ENCODE measurements around the gene MS4A3.
"Not testable (repeated sequence)": the region's sequence is repeated elsewhere in the genome, so short reads cannot be mapped to it uniquely, and the experiment has no call there.

The MS4A3 gene

GRCh38 chr11:60095477-60096120, 39.1 kb downstream of the MS4A3 start:
- no peak for DNase-seq (ENCODE audit: low spot score)

DNA sequence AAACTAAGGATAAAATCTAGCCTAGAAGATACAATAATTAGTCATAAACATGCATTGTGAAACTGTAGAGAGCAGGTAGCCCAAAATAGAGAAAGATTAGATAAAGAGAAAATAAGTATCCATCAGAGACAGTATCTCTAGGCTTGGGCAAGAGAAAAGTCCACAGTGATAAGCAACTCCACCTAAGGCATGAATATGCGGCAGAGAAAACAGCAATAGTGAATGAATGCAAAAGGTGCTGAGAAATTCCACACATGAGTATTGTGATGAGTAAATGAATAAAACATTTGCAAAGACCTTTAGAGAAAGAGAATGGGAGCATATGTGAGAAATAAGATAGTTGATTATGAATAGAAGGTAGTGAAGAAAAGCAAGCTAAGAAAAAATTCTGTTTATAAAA, 40.7 kb downstream of the MS4A3 start:
- no peak for DNase-seq (ENCODE audit: low spot score)

- no peak for DNase-seq (ENCODE audit: low spot score)
Measured at GRCh38 chr11:60098508-60098907, 42.0 kb downstream of the MS4A3 start.

DNA sequence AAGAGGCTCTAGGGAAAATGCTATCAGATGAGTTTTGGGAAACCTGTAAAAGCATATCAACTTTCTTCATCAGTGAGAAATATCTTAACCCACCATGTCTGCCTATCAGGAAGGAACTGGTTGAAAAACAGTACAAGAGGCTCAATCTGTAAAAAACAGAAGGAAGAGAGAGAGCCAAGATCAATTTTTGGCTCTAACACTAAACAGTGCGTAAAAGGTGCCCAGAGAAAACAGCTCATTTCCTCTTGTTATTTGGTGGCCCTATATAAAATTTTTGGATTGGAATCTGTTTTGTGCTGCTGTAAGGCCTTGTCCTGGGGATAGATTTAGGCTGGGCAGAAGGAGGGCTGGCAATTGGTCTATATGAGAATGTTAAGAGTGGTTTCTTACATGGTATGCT, 44.1 kb downstream of the MS4A3 start:
- no peak for DNase-seq (ENCODE audit: low spot score)

DNA sequence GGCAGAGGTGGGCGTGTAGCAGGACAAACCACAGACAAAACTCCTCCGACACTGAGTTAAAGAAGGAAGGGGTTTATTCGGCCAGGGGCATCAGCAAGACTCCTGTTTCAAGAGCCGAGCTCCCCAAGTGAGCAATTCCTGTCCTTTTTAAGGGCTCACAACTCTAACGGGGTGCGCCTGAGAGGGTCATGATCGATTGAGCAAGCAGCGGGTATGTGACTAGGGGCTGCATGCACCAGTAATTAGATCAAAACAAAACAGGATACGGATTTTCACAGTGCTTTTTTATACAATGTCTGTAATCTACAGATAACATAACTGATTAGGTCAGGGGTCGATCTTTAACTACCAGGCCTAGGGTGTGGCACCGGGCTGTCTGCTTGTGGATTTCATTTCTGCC, 44.9 kb downstream of the MS4A3 start:
- DNase-seq (ENCODE audit: low spot score), result not testable (repeated sequence)

DNA sequence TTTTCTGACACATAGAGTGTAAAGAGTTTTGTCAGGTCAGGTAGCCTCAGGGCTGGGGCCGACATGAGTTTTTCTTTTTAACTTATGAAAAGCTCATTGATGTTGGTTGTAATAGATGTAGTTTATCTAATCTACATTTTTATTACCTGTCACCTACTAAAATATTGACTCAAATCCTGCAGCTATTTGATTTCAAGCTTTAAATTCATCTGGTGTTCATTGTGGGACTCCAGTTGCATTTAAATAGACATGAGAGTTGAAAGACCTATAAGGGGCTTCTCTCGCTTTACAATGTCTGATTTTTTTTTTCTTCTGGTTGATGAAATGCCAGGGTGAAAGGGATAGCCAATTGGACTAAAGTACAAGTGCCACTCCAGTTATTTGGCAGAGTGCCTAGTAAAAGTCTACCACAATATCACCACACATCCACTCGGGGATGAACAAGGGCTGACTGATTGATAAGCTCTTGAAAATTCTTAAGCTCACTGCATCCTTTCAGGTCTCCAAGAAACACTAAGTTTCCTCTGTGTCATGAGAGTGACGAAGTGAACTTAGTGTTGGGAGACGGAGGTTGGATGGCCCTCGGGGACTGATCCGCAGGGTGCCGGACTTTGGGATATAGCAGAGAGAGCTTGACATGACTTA, 48.1 kb downstream of the MS4A3 start:
- not testable (repeated sequence) for DNase-seq (ENCODE audit: low spot score)

DNA sequence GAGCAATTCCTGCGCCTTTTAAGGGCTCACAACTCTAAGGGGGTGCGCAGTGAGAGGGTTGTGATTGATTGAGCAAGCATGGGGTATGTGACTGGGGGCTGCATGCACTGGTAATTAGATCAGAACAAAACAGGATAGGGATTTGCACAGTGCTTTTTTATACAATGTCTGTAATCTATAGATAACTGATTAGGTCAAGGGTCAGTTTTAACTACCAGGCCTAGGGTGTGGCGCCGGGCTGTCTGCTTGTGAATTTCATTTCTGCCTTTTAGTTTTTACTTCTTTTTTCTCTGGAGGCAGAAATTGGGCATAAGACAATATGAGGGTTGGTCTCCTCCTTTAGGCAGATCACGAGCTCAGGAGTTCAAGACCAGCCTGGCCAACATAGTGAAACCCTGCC, 52.2 kb downstream of the MS4A3 start:
- DNase-seq (ENCODE audit: low spot score), result not testable (repeated sequence)

DNA sequence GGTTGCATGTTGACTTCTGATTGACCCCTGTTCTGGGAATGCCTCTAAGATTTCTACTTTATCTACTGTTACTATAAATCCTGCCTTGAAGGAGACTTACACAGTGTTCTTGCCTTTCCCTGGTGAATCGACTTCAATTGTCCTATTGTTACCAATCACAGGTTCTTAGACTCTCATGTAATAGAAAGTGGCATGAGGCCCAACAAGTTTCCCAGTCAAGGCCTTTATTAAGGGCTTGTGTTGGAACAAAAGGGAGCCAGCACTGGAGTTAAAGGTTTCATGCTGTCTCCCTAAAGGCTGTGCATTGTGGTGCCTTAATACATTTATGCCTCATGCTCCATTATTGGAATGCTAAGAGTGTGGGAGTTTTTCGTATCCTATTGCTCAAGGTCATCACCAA, 55.3 kb downstream of the MS4A3 start:
- no peak for DNase-seq (ENCODE audit: low spot score)

DNA sequence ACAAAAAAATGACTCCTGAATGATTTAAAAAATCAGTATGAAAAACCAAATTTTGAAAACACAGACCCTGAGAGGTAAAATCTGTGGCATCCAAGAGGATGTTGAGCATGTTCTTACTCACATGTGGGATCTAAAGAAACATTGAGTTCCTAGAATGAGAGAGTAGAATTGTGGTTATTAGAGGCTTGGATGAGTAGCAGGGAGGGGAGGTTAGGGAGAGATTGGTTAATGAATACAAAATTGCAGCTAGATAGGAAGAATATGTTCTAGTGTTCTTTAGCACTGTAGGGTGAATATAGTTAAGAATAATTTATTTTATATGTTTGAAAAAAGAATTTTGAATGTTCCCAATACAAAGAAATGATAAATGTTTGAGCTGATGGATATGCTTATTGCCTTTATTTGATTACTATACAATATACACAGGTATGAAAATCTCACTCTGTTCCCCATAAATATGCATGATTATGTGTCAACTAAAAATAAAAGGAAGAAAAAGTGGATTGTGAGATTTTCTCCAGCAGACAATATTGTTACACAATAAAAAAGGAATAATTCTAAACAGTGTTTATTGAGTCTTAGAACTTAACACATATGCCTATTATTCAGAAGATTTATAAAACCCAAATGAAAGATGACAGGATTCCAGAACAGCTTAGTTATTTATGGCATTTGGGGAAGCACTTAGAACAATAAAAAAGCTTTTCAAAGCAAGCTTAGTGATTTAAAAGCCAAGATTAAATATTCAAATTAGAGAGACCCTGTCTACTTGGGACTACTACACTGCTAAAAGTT, 60.7 kb downstream of the MS4A3 start:
- DNase-seq (ENCODE audit: low spot score), result no peak

- DNase-seq (ENCODE audit: low spot score), result no peak
Measured at GRCh38 chr11:60118338-60118737, 61.9 kb downstream of the MS4A3 start.

- DNase-seq (ENCODE audit: low spot score), result no peak
Measured at GRCh38 chr11:60119710-60120109, 63.2 kb downstream of the MS4A3 start.

Data from putamen (tissue), 1 donor.